Smooth muscle cell (in vitro differentiated cells): ENCODE data around the gene GGCT. TPM values are rescaled to one million over a fixed set of nuclear protein-coding genes. Genes with fewer than 3 reads are reported as not detected.

Source experiments
- DNase-seq: peaks from one replicate; lab custom pipeline; 2025; ENCODE audit not compliant: unreplicated experiment; lab: John Stamatoyannopoulos, UW
- H2AFZ ChIP-seq: fragments of 200-600 bp; sonication (generic); 2 replicates; pipeline ENCODE4 v1.6.0; 2016; ENCODE audit warnings: antibody characterized with exemption, low read depth, mild to moderate bottlenecking
- H3F3A ChIP-seq: fragments of 200-600 bp; sonication (generic); 2 replicates; pipeline ENCODE4 v1.6.0; 2017; ENCODE audit warnings: antibody characterized with exemption, low read depth
- H3K27ac ChIP-seq: fragments of 200-600 bp; sonication (generic); 2 replicates; pipeline ENCODE4 v1.5.1; 2016; ENCODE audit warnings: low read depth, mild to moderate bottlenecking
- H3K27me3 ChIP-seq: fragments of 200-600 bp; sonication (generic); 2 replicates; pipeline ENCODE4 v1.6.1; 2016; ENCODE audit warnings: low read depth, mild to moderate bottlenecking
- H3K36me3 ChIP-seq: fragments of 200-600 bp; sonication (generic); 2 replicates; pipeline ENCODE4 v1.5.1; 2016; ENCODE audit warnings: low read depth
- H3K4me1 ChIP-seq: fragments of 200-600 bp; sonication (generic); 2 replicates; pipeline ENCODE4 v1.5.1; 2016; ENCODE audit warnings: low read depth
- H3K4me2 ChIP-seq: fragments of 200-600 bp; sonication (generic); 2 replicates; pipeline ENCODE4 v1.6.0; 2016; ENCODE audit warnings: mild to moderate bottlenecking
- H3K4me3 ChIP-seq: fragments of 200-600 bp; sonication (generic); 2 replicates; pipeline ENCODE4 v1.5.1; 2016; ENCODE audit warnings: mild to moderate bottlenecking
- H3K79me2 ChIP-seq: fragments of 200-600 bp; sonication (generic); 2 replicates; pipeline ENCODE4 v1.6.0; 2016; ENCODE audit warnings: low read depth, mild to moderate bottlenecking
- H3K9ac ChIP-seq: fragments of 200-600 bp; sonication (generic); 2 replicates; pipeline ENCODE4 v1.6.0; 2016; ENCODE audit warnings: low read depth
- H3K9me3 ChIP-seq: fragments of 200-600 bp; sonication (generic); replicated peaks from 2 replicates; pipeline ENCODE4 v1.5.1; 2016; ENCODE audit warnings: low read depth
- H4K20me1 ChIP-seq: fragments of 200-600 bp; sonication (generic); 2 replicates; pipeline ENCODE4 v1.6.0; 2016; ENCODE audit warnings: low read depth
- WGBS: methylation state at CpG from one replicate; pipeline ENCODE4 v1.1.7; 2016; ENCODE audit warnings: low lambda C conversion rate; 5-methylcytosine and 5-hydroxymethylcytosine counted together
- polyA plus RNA-seq: library from polyadenylated mRNA; unstranded; fragments of >200 nt; fragmentation: Nextera tagmentation; extraction: Ambion mirVana; gene quantifications from 2 replicates; pipeline ENCODE4 v1.2.1, GENCODE V29; 2016
- total RNA-seq: library from RNA; depleted of rRNA; stranded (reverse); fragments of >200 nt; gene quantifications from 2 replicates; pipeline ENCODE4 v1.2.3, GENCODE V29; 2014
- TF ChIP-seq, protein P1 (sequence below): fragments of 200-600 bp; sonication (generic); IDR thresholded peaks from 2 replicates; pipeline ENCODE4 v1.5.1; 2017; ENCODE audit warnings: borderline replicate concordance, mild to moderate bottlenecking, antibody characterized with exemption; ENCODE audit not compliant: insufficient read depth, poor library complexity, severe bottlenecking

The GGCT gene
- total and polyA plus RNA-seq, 2 experiments from 2014 or later, result 36.9 to 53.1 TPM

- no peaks in the 10 kb centered on the region for H3F3A ChIP-seq
- no peak overlapping the region for H3K27ac ChIP-seq
- no peaks in the 10 kb centered on the region for H3K9me3 ChIP-seq
- H3K36me3 ChIP-seq, result no peaks in the 10 kb centered on the region
- H4K20me1 ChIP-seq, result no peaks in the 10 kb centered on the region
- H3K4me2 ChIP-seq, result no peak overlapping the region
- H3K79me2 ChIP-seq, result no peaks in the 10 kb centered on the region
- TF ChIP-seq, protein P1, sequence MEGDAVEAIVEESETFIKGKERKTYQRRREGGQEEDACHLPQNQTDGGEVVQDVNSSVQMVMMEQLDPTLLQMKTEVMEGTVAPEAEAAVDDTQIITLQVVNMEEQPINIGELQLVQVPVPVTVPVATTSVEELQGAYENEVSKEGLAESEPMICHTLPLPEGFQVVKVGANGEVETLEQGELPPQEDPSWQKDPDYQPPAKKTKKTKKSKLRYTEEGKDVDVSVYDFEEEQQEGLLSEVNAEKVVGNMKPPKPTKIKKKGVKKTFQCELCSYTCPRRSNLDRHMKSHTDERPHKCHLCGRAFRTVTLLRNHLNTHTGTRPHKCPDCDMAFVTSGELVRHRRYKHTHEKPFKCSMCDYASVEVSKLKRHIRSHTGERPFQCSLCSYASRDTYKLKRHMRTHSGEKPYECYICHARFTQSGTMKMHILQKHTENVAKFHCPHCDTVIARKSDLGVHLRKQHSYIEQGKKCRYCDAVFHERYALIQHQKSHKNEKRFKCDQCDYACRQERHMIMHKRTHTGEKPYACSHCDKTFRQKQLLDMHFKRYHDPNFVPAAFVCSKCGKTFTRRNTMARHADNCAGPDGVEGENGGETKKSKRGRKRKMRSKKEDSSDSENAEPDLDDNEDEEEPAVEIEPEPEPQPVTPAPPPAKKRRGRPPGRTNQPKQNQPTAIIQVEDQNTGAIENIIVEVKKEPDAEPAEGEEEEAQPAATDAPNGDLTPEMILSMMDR, result no peak
- WGBS, result 96% methylated on average over 3 of the region's 3 CpGs
- H2AFZ ChIP-seq, result no peak overlapping the region
- H3K4me3 ChIP-seq, result no peak overlapping the region
- no peaks in the 10 kb centered on the region for H3K27me3 ChIP-seq
- DNase-seq, result no peak
- H3K4me1 ChIP-seq, result no peaks in the 10 kb centered on the region
- no peak overlapping the region for H3K9ac ChIP-seq
Observed at GRCh38 chr7:30522159-30522558, 17.5 kb upstream of the GGCT start.

- no peak overlapping the region for H3K4me2 ChIP-seq
- H2AFZ ChIP-seq, result no peak overlapping the region
Observed at GRCh38 chr7:30521532-30521931, 16.9 kb upstream of the GGCT start.

DNA sequence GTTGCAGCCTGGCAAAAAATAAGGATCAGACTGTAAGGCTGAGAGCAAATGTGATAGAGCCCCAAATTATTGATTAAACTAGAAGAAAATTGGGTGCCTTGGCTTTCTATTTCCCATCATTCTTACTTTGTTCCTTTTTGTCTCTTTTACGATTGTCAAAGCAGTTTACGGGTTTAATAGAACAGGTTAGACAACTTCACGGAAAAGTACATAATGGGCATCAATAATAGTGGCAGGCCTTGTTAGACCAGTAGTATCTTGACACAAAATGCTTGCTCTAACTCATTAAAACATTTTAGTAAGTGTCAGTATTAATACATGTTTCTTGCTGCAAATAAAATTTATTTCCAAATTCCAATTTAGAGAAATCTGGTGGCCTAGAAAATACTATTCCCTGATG lies 14.5 kb upstream of the GGCT start:
- H3K4me2 ChIP-seq, result no peak overlapping the region
- DNase-seq, result no peak
- H3F3A ChIP-seq, result no peaks in the 10 kb centered on the region
- no peaks in the 10 kb centered on the region for H3K9me3 ChIP-seq
- H3K36me3 ChIP-seq, result no peaks in the 10 kb centered on the region
- 74% methylated on average over 3 of the region's 3 CpGs for WGBS
- H4K20me1 ChIP-seq, result no peaks in the 10 kb centered on the region
- H3K27ac ChIP-seq, result no peak overlapping the region
- no peak overlapping the region for H3K9ac ChIP-seq
- no peak overlapping the region for H3K4me3 ChIP-seq
- TF ChIP-seq, protein P1, result no peak
- H3K27me3 ChIP-seq, result no peaks in the 10 kb centered on the region
- H3K4me1 ChIP-seq, result no peaks in the 10 kb centered on the region
- H3K79me2 ChIP-seq, result no peaks in the 10 kb centered on the region
- H2AFZ ChIP-seq, result no peak overlapping the region

More at GRCh38 chr7:30521532-30521931, 16.9 kb upstream of the GGCT start:
- no peaks in the 10 kb centered on the region for H3K36me3 ChIP-seq
- H3K4me3 ChIP-seq, result no peak overlapping the region
- H3K27me3 ChIP-seq, result no peaks in the 10 kb centered on the region
- TF ChIP-seq, protein P1, result no peak
- no peaks in the 10 kb centered on the region for H3K4me1 ChIP-seq
- no peaks in the 10 kb centered on the region for H4K20me1 ChIP-seq
- DNase-seq, result no peak
- no peaks in the 10 kb centered on the region for H3F3A ChIP-seq
- peak overlapping the region; percentile 10 for H3K27ac ChIP-seq
- H3K9ac ChIP-seq, result no peak overlapping the region
- no peaks in the 10 kb centered on the region for H3K9me3 ChIP-seq
- no peaks in the 10 kb centered on the region for H3K79me2 ChIP-seq
- WGBS, result 73% methylated on average over 1 of the region's 1 CpG

- WGBS, result 94% methylated on average over 2 of the region's 2 CpGs
- TF ChIP-seq, protein P1, result no peak
Observed at GRCh38 chr7:30515761-30516160, 11.1 kb upstream of the GGCT start.

More at GRCh38 chr7:30515761-30516160, 11.1 kb upstream of the GGCT start:
- Histone ChIP-seq H2AFZ (no peak overlapping the region), H3K27me3 (no peaks in the 10 kb centered on the region), H3K9me3 (no peaks in the 10 kb centered on the region), H3K4me3 (no peak overlapping the region), H3K36me3 (no peaks in the 10 kb centered on the region), H3K79me2 (no peaks in the 10 kb centered on the region), H3K27ac (no peak overlapping the region), H3K4me2 (no peak overlapping the region), H3K9ac (no peak overlapping the region), H3F3A (no peaks in the 10 kb centered on the region), H4K20me1 (no peaks in the 10 kb centered on the region), H3K4me1 (peaks cover 3% of the 10 kb centered on the region)
- no peak for DNase-seq
